Loucy (cell line): ENCODE results near the gene GRIP2.

Source experiments
- H2AFZ ChIP-seq: fragments of 200-600 bp; sonication (generic); 2 replicates; pipeline ENCODE4 v1.6.0; 2016; ENCODE audit warnings: antibody characterized with exemption, mild to moderate bottlenecking, low read length, moderate library complexity
- H3F3A ChIP-seq: fragments of 200-600 bp; 2 replicates; pipeline ENCODE4 v1.6.0; 2016; ENCODE audit warnings: antibody characterized with exemption, low read depth, mild to moderate bottlenecking
- H3K27me3 ChIP-seq: fragments of 200-600 bp; sonication (generic); 2 replicates; pipeline ENCODE4 v1.6.1; 2014; ENCODE audit warnings: low read length, mild to moderate bottlenecking; ENCODE audit not compliant: insufficient read depth, poor library complexity, severe bottlenecking
- H3K36me3 ChIP-seq: fragments of 200-600 bp; sonication (generic); 2 replicates; pipeline ENCODE4 v1.6.1; 2016; ENCODE audit warnings: low read length; ENCODE audit not compliant: insufficient read depth
- H3K4me1 ChIP-seq: fragments of 200-600 bp; sonication (generic); 2 replicates; pipeline ENCODE4 v1.5.1; 2014; ENCODE audit warnings: low read length, mild to moderate bottlenecking; ENCODE audit not compliant: insufficient read depth, poor library complexity, severe bottlenecking
- H3K4me2 ChIP-seq: fragments of 200-600 bp; sonication (generic); 2 replicates; pipeline ENCODE4 v1.6.0; 2014; ENCODE audit warnings: antibody characterized with exemption, low read length, low read depth, mild to moderate bottlenecking; ENCODE audit not compliant: poor library complexity, severe bottlenecking
- H3K4me3 ChIP-seq: fragments of 200-600 bp; sonication (generic); 2 replicates; pipeline ENCODE4 v1.5.1; 2014; ENCODE audit warnings: low read length, mild to moderate bottlenecking, mixed read lengths; ENCODE audit not compliant: poor library complexity, severe bottlenecking
- H3K79me2 ChIP-seq: fragments of 200-600 bp; sonication (generic); 2 replicates; pipeline ENCODE4 v1.6.1; 2014; ENCODE audit warnings: low read length; ENCODE audit not compliant: insufficient read depth
- H3K9ac ChIP-seq: fragments of 200-600 bp; sonication (generic); 2 replicates; pipeline ENCODE4 v1.6.0; 2014; ENCODE audit warnings: mild to moderate bottlenecking, low read depth, low read length, moderate library complexity; ENCODE audit not compliant: poor library complexity, severe bottlenecking
- H3K9me2 ChIP-seq: fragments of 200-600 bp; sonication (generic); replicated peaks from 2 replicates; pipeline ENCODE4 v1.6.1; 2016; ENCODE audit warnings: low read depth, low read length, mixed read lengths
- H3K9me3 ChIP-seq: fragments of 200-600 bp; sonication (generic); 2 replicates; pipeline ENCODE4 v1.6.1; 2014; ENCODE audit warnings: mild to moderate bottlenecking, antibody characterized with exemption, low read length, low read depth; ENCODE audit not compliant: insufficient read depth
- H4K20me1 ChIP-seq: fragments of 200-600 bp; sonication (generic); 2 replicates; pipeline ENCODE4 v1.6.0; 2014; ENCODE audit warnings: antibody characterized with exemption, low read length, mild to moderate bottlenecking; ENCODE audit not compliant: insufficient read depth, poor library complexity, severe bottlenecking
- CTCF ChIP-seq: fragments of 200-600 bp; sonication (generic); conservative IDR thresholded peaks from 2 replicates; pipeline ENCODE4 v1.5.1; 2014; ENCODE audit warnings: mild to moderate bottlenecking, antibody characterized with exemption, low read length
- EZH2phosphoT487 ChIP-seq: fragments of 200-600 bp; IDR thresholded peaks from 2 replicates; pipeline ENCODE4 v1.6.1; 2018; ENCODE audit warnings: antibody characterized with exemption, mild to moderate bottlenecking, moderate library complexity, borderline replicate concordance

The GRIP2 gene

GRCh38 chr3:14465425-14465824 is 74.7 kb downstream of the GRIP2 start:
- H3K27me3 ChIP-seq: no peaks in the 10 kb centered on the region
- no peaks in the 10 kb centered on the region for H3K9me3 ChIP-seq
- no peak overlapping the region for H3K9ac ChIP-seq
- peaks cover 43% of the 10 kb centered on the region; the same call in 1 of the 2 replicates for H3K36me3 ChIP-seq
- no peak overlapping the region for H3K4me2 ChIP-seq
- H3K4me1 ChIP-seq: no peaks in the 10 kb centered on the region
- H2AFZ ChIP-seq: no peak overlapping the region
- no peak overlapping the region for H3K4me3 ChIP-seq
- no peaks in the 10 kb centered on the region for H3K9me2 ChIP-seq
- no peak for TF ChIP-seq CTCF
- no peak for TF ChIP-seq EZH2phosphoT487
- no peaks in the 10 kb centered on the region for H4K20me1 ChIP-seq
- H3F3A ChIP-seq: no peaks in the 10 kb centered on the region
- no peaks in the 10 kb centered on the region for H3K79me2 ChIP-seq

DNA sequence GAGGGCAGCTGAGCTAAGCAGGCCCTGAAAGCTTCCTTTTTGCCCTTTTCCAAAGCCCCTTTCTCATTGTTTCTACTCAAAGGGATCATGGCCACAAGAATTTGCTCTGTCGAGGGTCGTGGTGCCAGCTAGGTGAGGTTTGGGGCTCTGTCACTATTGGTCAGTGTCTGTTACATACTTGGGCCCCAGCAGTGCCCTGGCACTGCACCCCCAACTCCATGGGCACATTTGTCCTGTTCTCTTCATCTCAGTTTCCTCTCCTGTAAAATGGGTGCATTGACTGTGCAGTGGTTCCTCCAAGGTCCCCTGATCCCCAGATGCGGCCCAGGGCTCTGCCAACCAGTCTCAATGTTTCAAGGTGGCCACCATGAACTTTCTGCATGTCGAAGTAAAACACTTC is 75.6 kb downstream of the GRIP2 start:
- no peaks in the 10 kb centered on the region for H3F3A ChIP-seq
- H3K4me2 ChIP-seq: no peak overlapping the region
- no peaks in the 10 kb centered on the region for H3K27me3 ChIP-seq
- no peaks in the 10 kb centered on the region for H3K9me3 ChIP-seq
- TF ChIP-seq EZH2phosphoT487 (no peak), CTCF (no peak)
- H3K9ac ChIP-seq: no peak overlapping the region
- no peaks in the 10 kb centered on the region for H3K4me1 ChIP-seq
- no peaks in the 10 kb centered on the region for H3K79me2 ChIP-seq
- no peak overlapping the region for H3K4me3 ChIP-seq
- H3K36me3 ChIP-seq: peaks cover 45% of the 10 kb centered on the region; the same call in 1 of the 2 replicates
- H3K9me2 ChIP-seq: no peaks in the 10 kb centered on the region
- H4K20me1 ChIP-seq: no peaks in the 10 kb centered on the region
- H2AFZ ChIP-seq: no peak overlapping the region

- no peak overlapping the region for H3K9ac ChIP-seq
- peaks cover 41% of the 10 kb centered on the region; the same call in 1 of the 2 replicates for H3K36me3 ChIP-seq
- H3F3A ChIP-seq: no peaks in the 10 kb centered on the region
- no peaks in the 10 kb centered on the region for H3K9me2 ChIP-seq
- H3K4me3 ChIP-seq: no peak overlapping the region
- no peaks in the 10 kb centered on the region for H3K79me2 ChIP-seq
- no peak for TF ChIP-seq EZH2phosphoT487
- no peak for TF ChIP-seq CTCF
- no peaks in the 10 kb centered on the region for H3K27me3 ChIP-seq
- no peaks in the 10 kb centered on the region for H3K9me3 ChIP-seq
- no peaks in the 10 kb centered on the region for H3K4me1 ChIP-seq
- H2AFZ ChIP-seq: no peak overlapping the region
- H3K4me2 ChIP-seq: no peak overlapping the region
- no peaks in the 10 kb centered on the region for H4K20me1 ChIP-seq
Measured at GRCh38 chr3:14464141-14464465, 76.0 kb downstream of the GRIP2 start.
